Endodermal cell (in vitro differentiated cells): ENCODE results near the gene LETMD1. TPM values are rescaled to one million over a fixed set of nuclear protein-coding genes. Genes with fewer than 3 reads are reported as not detected.

Experiments
- DNase-seq: peaks from one replicate; pipeline ENCODE4 v3.0.0-alpha.2; 2017
- H3K27ac ChIP-seq: 2 replicates; pipeline ENCODE4 v1.5.1; 2013; ENCODE audit warnings: mild to moderate bottlenecking, low read depth, low read length, moderate library complexity
- H3K27me3 ChIP-seq: 2 replicates; pipeline ENCODE4 v1.6.1; 2013; ENCODE audit warnings: mild to moderate bottlenecking, low read length, moderate library complexity; ENCODE audit not compliant: insufficient read depth, control insufficient read depth, poor library complexity, severe bottlenecking
- H3K36me3 ChIP-seq: 2 replicates; pipeline ENCODE4 v1.7.0; 2013; ENCODE audit warnings: mild to moderate bottlenecking, low read length, moderate library complexity; ENCODE audit not compliant: control insufficient read depth, insufficient read depth
- H3K4me1 ChIP-seq: one replicate; pipeline ENCODE4 v1.7.0; 2013; ENCODE audit warnings: low read length; ENCODE audit not compliant: control insufficient read depth, insufficient read depth
- H3K4me3 ChIP-seq: 2 replicates; pipeline ENCODE4 v1.5.1; 2013; ENCODE audit warnings: mild to moderate bottlenecking, low read length, moderate library complexity
- H3K9ac ChIP-seq: 2 replicates; pipeline ENCODE4 v1.6.1; 2013; ENCODE audit warnings: mild to moderate bottlenecking, low read length, moderate library complexity; ENCODE audit not compliant: poor library complexity, severe bottlenecking; ENCODE audit errors: extremely low read depth
- H3K9me3 ChIP-seq: 2 replicates; pipeline ENCODE4 v1.6.1; 2013; ENCODE audit warnings: mild to moderate bottlenecking, low read length, moderate library complexity; ENCODE audit not compliant: control insufficient read depth
- H3K27ac Mint-ChIP-seq: 2 replicates; pipeline ENCODE4 v1.8.0; 2020; ENCODE audit warnings: mixed read lengths
- H3K27me3 Mint-ChIP-seq: 2 replicates; pipeline ENCODE4 v1.8.0; 2021; ENCODE audit warnings: mild to moderate bottlenecking, mixed read lengths; ENCODE audit not compliant: insufficient read depth
- H3K36me3 Mint-ChIP-seq: 2 replicates; pipeline ENCODE4 v1.8.0; 2020; ENCODE audit warnings: low read depth, mixed read lengths
- H3K4me1 Mint-ChIP-seq: 2 replicates; pipeline ENCODE4 v1.8.0; 2020; ENCODE audit warnings: mixed read lengths
- H3K4me3 Mint-ChIP-seq: 2 replicates; pipeline ENCODE4 v1.8.0; 2020; ENCODE audit warnings: mild to moderate bottlenecking, moderate library complexity, mixed read lengths
- H3K9me3 Mint-ChIP-seq: 2 replicates; pipeline ENCODE4 v1.8.0; 2020; ENCODE audit warnings: mild to moderate bottlenecking, mixed read lengths
- WGBS, 2 experiments: methylation state at CpG; one replicate each; pipeline versions ENCODE4 v1.1.5 to v1.1.7; 2013; ENCODE audit warnings: missing lambda C conversion rate in 2 of 2, mixed read lengths in 1 of 2; ENCODE audit not compliant: insufficient coverage in 1 of 2, insufficient read length in 1 of 2; 5-methylcytosine and 5-hydroxymethylcytosine counted together
- total RNA-seq, 2 donors: library from RNA; stranded (reverse); fragmentation: NEBNext Ultra II Directional in 1 of 2; extraction: Animal tissue kit (Norgen Biotek cat#: 25700) in 1 of 2; gene quantifications; 2 replicates in 1 of 2; 3 replicates in 1 of 2; pipeline ENCODE4 v1.2.1, GENCODE V29; 2021
- TF ChIP-seq, protein P1 (sequence below): fragments of 200-600 bp; sonication (generic); conservative IDR thresholded peaks from 2 replicates; pipeline ENCODE4 v1.5.0; 2021; ENCODE audit warnings: antibody characterized with exemption, mild to moderate bottlenecking

The LETMD1 gene
- total RNA-seq, 2 donors from 2014 or later = 34.8 to 40.2 TPM

DNA sequence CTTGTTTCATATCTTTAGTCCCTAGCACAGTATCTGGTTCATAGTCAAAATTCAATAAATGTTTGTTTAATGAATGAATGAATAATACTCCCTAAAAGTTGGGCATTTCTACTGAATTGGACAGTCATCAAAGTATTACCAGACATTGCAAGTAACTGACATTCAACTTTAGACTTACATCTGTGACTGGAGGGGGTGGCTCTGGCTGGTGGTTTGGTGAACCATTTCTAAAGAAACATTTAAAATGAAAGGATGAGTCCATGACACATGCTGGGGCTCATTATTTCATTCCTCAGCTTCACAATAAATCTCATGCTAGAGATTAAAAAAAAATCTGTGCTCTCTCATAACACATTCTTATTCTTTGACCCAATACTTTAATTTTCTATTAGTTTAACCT lies 55.9 kb downstream of the LETMD1 start:
- H3K36me3 Mint-ChIP-seq = peaks cover 80% of the 10 kb centered on the region
- Histone ChIP-seq H3K9ac (no peak overlapping the region), H3K4me1 (no peaks in the 10 kb centered on the region), H3K27me3 (no peaks in the 10 kb centered on the region), H3K4me3 (no peak overlapping the region), H3K27ac (no peak overlapping the region), H3K9me3 (no peaks in the 10 kb centered on the region), H3K36me3 (peaks cover 47% of the 10 kb centered on the region)
- H3K9me3 Mint-ChIP-seq = no peaks in the 10 kb centered on the region
- H3K27me3 Mint-ChIP-seq = no peaks in the 10 kb centered on the region
- H3K27ac Mint-ChIP-seq = no peak overlapping the region
- DNase-seq = no peak
- TF ChIP-seq, protein P1, sequence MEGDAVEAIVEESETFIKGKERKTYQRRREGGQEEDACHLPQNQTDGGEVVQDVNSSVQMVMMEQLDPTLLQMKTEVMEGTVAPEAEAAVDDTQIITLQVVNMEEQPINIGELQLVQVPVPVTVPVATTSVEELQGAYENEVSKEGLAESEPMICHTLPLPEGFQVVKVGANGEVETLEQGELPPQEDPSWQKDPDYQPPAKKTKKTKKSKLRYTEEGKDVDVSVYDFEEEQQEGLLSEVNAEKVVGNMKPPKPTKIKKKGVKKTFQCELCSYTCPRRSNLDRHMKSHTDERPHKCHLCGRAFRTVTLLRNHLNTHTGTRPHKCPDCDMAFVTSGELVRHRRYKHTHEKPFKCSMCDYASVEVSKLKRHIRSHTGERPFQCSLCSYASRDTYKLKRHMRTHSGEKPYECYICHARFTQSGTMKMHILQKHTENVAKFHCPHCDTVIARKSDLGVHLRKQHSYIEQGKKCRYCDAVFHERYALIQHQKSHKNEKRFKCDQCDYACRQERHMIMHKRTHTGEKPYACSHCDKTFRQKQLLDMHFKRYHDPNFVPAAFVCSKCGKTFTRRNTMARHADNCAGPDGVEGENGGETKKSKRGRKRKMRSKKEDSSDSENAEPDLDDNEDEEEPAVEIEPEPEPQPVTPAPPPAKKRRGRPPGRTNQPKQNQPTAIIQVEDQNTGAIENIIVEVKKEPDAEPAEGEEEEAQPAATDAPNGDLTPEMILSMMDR = no peak
- no peak overlapping the region for H3K4me3 Mint-ChIP-seq
- no peaks in the 10 kb centered on the region for H3K4me1 Mint-ChIP-seq

DNA sequence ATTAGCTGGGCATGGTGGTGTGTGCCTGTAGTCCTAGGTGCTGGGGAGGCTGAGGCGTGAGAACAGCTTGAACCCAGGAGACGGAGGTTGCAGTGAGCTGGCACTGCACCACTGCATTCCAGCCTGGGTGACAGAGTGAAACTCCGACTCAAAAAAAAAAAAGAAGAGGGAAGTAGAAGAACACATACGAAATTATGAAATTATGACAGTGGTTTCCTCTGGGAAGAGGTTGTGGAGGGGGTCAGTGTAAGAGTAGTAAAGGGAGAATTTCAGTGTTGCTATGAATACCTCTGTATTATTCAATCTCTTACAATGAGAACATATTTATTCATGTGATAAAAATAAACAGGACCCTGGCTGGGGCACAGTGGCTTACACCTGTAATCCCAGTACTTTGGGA lies 60.0 kb downstream of the LETMD1 start:
- H3K27me3 Mint-ChIP-seq = no peaks in the 10 kb centered on the region
- WGBS, 2 experiments = 95 to 100% methylated on average over 4 of the region's 4 CpGs

More for the DNA sequence above, 60.0 kb downstream of the LETMD1 start:
- H3K4me1 Mint-ChIP-seq = no peaks in the 10 kb centered on the region
- Histone ChIP-seq H3K4me1 (no peaks in the 10 kb centered on the region), H3K9me3 (no peaks in the 10 kb centered on the region), H3K4me3 (no peak overlapping the region), H3K27me3 (no peaks in the 10 kb centered on the region), H3K9ac (no peak overlapping the region), H3K27ac (no peak overlapping the region), H3K36me3 (peaks cover 47% of the 10 kb centered on the region)
- no peaks in the 10 kb centered on the region for H3K9me3 Mint-ChIP-seq
- TF ChIP-seq, protein P1 = no peak
- H3K27ac Mint-ChIP-seq = no peak overlapping the region
- H3K36me3 Mint-ChIP-seq = peaks cover 72% of the 10 kb centered on the region
- H3K4me3 Mint-ChIP-seq = no peak overlapping the region
- DNase-seq = no peak

Other genes starting within 250 kb of the LETMD1 start
- not detected for gene TMPRSS12, start 205.4 kb upstream of the LETMD1 start, total RNA-seq
- not detected for gene HIGD1C, start 95.8 kb upstream of the LETMD1 start, total RNA-seq
- 10 to 100 TPM; 74.3 to 99.1 TPM for gene SLC11A2, start 21.9 kb upstream of the LETMD1 start, total RNA-seq
- gene CSRNP2, start 35.3 kb downstream of the LETMD1 start, total RNA-seq = 10 to 100 TPM; 45.7 to 52.1 TPM
- 10 to 100 TPM; 44.1 to 47.2 TPM for gene TFCP2, start 124.8 kb downstream of the LETMD1 start, total RNA-seq
- 10 to 100 TPM; 11.4 to 16.4 TPM for gene POU6F1, start 169.7 kb downstream of the LETMD1 start, total RNA-seq
- gene DAZAP2, start 190.5 kb downstream of the LETMD1 start, total RNA-seq = 10 to 100 TPM; 31.5 to 42.7 TPM
- 10 to 100 TPM; 43.5 to 61.2 TPM for gene SMAGP, start 222.1 kb downstream of the LETMD1 start, total RNA-seq